CD4-positive, alpha-beta T cell treated with Interleukin-6 for 4 hours (primary cell): ENCODE data around the gene GSX1.
"Not testable (repeated sequence)": the region's sequence is repeated elsewhere in the genome, so short reads cannot be mapped to it uniquely, and the experiment has no call there.

Experiments
- DNase-seq: peaks from one replicate; pipeline ENCODE4 v3.0.0-alpha.2; 2020; ENCODE audit warnings: mixed read lengths

GSX1 gene

DNA sequence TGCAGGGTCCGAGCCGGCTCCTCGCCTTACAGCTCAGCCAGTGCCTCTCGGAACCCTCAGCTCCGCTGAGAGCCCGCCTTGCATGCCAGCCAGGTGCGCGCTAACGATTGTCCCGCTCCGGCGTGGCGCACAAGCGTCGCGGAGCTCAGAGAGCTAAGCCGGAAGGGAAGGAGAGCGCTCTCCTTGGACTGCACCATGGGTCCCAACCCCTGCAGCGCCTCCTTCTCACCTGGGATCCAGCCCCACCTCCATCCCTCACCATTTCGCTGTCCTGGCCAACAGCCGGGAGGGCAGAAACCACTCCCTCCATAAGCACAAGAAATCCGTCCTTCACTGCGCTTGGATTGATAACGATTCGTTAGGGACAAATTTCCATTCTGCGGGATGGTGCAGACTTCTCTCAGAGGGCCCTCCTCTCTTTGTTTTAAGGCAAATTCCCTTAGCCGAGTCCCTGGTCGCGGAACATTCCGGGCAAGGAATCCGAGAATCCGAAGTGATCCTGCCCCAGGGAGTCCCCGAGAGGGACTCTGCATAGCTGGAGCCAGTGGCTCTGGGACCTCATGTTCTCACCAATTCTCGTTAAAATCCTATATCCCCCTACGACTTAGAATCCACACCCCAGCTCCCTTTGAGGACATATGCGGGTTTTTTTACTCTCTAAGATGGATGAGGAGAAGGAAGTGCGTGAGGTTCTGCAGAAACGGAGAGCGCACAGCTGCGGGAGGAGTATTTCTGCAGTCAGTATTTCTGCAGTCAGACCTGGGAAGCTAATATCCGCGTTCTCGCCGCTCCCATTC is 2.8 kb downstream of the GSX1 start:
- DNase-seq = no peak

DNA sequence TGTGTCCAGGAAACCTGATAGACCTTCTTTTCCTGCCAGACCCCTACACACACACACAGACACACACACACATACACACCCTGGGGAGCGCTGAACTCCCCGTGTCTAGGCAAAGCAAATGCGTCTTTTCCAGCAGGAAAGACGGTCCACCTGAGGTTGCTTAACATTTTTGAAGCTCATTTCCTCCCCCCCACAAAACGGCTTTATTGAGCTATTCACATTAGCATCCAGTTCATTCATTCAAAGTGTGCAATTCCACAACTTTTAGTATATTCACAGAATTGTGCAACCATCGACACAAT is 3.4 kb downstream of the GSX1 start:
- no peak for DNase-seq

DNA sequence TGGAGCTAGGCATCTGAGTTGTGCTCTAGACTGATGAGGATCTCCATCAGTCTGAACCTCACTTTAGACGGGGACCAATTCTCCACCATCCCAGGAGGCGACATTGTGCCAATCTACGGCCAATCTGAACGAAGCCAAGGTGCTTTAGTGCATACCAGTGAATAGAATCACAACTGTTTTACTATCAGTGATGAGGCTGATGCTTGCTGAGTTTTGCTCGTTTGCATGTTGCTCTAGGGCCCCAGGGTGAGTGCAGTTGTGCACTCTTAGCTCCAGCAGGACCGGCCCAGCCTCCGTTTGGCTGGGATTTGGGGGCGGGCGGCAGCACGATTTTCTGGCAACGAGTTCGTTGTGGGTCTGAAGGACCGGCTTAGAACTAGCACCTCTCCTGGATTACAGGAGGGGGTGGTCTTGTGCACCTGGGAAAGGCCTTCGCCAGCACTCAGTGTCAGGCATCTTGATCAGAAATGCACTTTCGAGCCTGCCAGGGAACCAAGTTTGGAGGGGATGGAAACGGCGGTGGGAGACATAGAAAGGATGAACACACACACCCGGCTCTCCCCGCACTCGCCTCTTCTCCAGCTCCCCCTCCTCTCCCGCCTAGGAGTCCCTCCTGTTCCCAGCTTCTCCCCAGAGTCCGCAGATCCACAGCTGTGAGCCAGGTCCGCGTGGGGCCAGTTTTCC is 4.4 kb downstream of the GSX1 start:
- DNase-seq = no peak

DNA sequence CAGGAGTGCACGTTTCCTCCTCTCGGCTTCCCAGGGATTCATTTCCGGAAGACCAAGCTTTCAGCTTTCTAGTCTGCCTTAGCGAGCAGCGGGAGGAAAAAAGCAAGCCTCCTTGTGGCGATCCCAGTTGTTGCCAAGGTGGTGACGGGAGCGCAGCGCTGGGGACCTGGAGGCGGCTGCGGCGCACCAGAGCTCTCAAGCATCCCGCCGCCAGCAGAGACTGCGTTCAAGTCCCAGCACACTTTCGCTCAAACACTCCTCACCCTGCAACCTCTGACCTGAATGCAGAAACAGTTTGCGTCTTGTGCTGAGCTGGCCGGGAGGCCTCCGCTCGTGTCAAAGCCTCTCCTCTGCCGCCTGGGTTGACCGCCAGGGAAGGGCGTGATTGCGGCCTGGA is 4.9 kb downstream of the GSX1 start:
- DNase-seq = no peak

DNA sequence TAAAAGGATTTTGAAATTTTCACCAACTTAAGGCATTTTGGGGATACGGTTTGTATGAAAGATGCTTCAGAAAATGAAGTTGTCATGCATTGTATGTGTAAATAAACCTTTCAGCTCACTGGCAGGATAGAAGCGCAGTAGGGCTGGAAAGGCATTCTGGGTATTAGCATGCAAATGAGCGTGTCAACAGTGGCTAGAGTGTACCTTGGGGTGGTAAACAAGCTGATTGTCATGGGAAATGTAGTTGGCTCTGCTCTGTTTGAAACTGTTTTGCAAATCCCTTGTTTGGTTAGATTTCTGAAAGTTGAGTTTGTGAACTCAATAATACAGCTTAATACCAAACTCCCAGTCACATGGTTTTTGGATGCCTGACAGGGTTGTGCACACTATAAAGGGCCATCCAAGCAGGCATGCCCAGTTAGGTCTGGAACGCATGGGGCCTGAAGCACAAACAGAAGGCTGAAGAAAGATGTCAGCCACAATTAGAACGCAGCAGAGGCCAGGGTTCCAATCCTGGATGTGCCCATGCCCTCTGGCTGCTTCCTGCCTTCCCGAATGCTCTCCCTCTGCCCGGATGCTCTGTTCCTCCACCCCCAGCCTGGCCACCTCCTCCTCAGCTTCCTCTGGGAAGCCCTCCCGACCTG is 14.6 kb downstream of the GSX1 start:
- DNase-seq = no peak

DNA sequence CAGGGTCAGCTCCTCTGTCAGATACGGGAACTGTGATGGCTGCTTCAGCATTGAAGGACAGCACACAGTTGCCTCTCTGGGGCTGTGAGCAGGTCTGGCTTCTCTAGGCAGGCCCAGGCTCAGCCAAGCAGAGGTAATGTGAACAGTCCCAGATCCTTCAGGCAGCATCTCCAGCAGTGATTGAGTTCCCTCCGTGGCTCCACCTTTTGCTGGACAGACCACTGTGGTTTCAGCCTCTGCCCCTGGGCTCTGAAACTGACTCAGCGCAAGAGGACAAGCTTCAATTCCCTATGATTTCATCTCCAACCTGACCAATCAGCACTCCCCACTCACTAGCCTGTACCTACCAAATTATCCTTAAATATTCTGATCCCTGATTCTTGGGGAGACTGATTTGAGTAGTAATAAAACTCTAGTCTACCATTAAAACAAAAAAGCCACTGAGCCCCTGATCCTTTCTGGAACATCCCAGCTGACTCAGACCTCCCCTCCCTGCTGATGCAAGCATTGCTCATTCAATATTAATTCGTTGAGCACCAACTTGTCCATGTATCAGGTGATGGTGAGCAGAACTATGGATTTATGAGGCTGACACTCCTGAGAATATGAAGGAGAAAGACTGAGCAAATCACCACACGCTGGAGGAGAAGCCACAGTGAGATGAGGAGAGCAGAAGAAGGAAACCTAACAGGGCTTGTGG is 16.7 kb downstream of the GSX1 start:
- no peak for DNase-seq

DNA sequence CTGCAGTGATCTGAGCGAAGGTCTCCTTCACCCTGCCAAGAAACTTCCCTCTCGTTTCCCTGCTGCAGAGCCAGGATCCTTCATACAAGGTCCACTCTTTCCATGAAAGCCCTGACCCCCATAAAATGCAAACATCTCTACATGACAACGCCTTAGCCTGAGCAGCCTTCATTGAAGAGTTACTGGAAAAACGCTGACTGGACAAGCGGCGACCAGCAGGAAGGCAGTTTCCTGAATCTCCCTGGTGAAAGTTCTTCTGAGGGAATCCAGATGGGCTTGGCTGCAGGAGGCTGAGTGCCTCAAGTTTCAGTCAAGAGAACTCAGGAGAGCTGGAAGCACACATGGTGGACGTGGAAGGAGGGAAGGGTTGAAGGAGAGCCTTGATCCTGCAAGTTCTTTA is 17.7 kb downstream of the GSX1 start:
- DNase-seq = no peak

DNA sequence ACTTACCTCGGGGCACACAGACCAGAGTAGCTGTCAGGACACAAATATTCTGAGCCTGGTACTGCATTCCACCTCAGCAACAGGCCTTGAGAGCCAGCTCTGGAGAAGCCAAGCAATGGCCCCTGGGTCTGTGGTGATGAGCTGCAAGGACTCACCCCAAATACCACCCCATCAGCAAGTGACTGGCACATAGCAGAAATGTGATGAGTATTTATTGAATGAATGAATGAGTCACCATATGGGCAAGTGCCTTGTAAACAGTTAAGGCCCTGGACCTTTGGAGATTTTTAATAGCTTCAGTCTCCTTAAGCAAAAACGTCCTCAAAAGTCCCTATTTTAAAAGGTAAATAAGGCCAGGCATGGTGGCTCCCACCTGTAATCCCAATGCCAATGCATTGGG is 18.2 kb downstream of the GSX1 start:
- DNase-seq = no peak

DNA sequence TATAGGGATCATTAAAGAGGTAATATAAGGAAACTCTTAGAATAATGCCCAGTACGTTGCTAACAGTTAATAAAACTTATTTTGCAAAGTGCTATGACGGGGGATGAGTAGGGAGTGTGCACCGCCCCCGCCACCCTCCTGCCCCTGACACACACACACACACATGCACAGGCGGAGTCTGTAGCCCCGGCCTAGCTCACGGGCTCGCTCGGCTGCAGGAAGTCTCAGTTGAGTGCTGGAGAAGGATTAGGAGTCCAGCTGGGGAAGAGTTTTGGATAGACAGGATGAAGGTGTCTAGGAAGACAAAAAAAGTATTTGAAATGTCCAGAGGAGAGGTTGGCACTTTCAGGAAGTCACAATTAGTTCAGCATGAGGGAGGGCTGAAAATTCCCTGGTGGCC is 21.5 kb downstream of the GSX1 start:
- no peak for DNase-seq

DNA sequence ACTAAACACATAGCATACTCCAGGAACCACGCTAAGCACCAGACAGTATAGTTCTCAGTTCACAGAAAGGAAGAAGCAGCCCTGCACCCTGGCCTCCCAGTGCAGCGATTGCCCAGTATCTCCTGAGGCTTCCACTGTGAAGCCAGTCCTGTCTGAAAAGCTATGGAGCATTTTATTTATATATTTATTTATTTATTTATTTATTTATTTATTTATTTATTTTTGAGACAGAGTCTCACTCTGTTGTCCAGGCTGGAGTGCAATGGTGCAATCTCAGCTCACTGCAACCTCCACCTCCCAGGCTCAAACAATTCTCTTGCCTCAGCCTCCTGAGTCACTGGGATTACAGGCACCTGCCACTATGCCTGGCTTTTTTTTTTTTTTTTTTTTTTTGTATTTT is 25.5 kb downstream of the GSX1 start:
- not testable (repeated sequence) for DNase-seq

DNA sequence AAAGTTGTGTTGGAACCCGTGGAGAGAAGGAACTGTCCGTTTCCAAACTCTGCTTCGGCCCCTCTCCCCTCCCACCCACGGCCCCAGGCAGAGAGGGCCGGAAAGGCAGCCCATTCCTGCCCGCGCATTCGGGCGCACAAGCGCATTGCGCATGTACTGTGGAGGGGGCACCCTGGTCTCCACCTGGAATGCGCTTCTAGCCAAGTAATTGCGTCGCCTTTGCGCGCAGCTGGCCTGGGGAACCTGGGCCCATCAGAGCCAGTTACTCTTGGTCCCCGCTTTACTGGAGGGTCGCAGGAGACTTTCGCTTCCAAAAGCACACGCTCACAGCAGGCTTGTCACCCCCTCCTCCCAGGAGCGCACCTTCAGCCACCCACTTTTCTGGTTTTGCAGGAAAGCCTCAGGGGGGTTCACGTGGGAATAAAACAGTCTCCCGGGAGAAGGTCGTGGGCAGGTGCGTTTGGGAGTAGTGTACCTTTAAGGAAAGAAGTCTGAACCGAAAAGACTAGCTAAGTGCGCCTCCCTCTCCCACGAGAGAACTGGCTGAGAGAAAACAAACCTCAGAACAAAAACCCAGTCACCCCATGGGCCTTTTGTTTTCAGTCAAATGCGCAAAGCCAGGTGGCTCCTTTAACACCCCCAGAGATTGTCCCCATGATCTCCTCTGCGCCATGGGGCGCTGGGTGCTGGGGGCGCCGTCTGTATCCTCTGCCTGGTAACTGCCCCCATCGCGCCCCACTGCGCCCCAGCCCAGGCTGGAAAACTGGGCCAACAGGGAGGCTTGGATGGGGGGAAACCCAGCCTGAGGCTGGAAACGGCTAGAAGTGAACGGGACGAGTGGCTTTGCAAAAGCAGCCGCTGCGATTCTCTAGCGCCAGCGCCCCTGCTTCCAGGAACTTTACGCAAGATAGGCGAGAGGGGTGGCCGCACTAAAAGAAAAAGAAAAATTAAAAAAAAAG is 28.5 kb downstream of the GSX1 start:
- no peak for DNase-seq

DNA sequence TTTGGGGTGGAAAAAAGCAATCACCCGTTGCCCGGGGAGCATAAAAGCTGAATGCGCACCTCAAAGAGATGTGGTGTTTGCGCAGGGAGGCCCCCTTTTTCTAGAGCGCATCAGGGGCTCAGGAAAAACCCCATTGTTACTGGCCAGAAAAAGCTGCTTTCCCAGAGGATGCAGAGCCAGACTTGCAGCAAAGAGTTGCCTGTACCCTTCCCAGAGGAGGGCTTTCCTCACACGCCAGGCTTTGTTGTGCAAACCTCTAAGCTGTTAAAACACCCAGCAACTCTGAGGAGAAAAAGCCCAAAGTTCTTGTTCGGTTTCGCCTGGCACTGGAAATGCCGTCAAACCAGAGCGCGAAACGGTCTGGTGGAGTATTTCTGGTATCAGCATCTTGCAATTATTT is 29.3 kb downstream of the GSX1 start:
- no peak for DNase-seq

DNA sequence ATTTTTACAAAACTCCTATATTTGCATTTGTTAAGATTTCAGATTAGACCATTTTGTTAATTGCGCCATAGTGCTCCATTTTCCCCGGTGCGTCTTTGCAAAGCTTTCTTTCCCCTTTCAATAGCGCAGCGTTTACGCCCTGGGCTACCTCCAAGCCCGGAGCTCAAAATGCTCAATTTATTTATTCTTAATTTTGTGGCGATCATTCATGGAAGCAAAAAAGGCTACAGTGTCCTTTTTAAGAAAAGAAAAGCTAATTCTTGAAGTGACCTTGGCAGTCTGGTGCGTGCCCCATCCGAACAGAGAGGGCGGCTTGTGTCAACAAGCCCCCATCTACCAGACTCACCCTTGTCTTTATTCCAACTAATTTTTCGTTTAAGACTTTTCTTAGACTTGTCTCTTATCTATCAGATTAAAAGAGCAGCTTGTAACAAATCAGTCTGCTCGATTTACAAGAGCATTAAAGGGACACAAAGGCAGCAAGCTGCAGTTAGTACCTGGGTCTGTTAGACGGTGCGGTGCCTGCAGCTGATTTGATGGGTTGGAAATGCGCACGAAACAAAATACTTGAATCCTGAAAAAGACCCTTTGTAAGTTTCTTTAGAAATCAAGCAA is 30.1 kb downstream of the GSX1 start:
- DNase-seq = no peak

DNA sequence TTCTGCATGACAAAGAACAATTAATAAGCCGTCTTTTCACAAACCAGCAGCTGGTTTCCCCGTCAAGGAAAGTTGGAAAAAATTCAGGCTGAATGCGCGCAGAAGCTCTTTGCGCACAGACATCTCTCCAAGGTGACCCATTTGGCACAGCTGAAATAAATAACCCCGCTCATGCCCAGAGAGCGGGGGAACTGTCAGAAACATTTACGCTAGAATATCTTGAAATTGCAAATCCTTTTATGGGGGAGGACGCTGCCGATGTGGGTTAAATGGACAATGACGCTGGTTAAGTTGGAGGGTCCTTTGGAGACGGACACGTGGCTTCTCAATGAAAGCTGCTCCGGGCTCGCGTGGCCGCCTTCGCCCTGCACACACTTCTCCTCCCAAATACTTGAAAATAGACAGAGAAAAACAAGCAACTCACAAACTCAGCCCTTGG is 30.6 kb downstream of the GSX1 start:
- DNase-seq = no peak

DNA sequence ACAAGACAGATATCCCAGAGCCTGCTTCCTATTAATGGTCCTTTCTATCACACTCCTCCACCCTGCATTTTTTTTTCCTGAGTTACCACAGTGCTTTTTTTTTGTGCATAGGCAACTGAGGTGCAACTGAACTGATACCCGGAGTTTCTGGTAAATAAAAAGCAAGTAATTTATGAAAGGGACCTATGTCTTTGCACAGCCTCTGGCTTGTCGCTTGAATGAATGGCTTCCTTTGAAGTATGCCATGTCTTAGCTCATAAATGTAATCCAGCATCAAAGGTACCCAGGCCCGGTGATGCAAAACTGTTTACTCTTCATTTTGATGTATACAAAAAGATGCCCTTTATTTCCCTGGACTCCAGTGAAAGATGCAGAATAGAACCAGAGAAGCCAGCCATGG is 31.8 kb downstream of the GSX1 start:
- DNase-seq = no peak

DNA sequence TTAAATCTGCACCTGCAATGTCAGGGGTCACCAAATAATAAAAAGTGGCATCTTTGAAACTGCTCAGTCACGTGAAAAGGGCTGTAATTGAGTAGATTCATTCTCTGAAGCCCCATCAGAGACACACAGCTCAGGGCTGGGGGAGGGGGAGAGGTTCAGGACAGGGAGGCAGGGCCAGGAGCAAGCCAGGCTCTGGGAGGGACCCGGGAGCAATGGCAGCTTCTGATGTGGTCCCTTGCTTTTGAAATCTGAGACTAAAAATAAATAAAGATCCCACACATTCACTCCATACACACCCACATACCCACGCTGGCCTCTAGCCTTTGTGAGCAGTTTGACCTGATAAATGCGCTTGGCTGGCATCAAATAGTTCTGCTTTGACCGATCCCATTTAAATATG is 32.8 kb downstream of the GSX1 start:
- no peak for DNase-seq

DNA sequence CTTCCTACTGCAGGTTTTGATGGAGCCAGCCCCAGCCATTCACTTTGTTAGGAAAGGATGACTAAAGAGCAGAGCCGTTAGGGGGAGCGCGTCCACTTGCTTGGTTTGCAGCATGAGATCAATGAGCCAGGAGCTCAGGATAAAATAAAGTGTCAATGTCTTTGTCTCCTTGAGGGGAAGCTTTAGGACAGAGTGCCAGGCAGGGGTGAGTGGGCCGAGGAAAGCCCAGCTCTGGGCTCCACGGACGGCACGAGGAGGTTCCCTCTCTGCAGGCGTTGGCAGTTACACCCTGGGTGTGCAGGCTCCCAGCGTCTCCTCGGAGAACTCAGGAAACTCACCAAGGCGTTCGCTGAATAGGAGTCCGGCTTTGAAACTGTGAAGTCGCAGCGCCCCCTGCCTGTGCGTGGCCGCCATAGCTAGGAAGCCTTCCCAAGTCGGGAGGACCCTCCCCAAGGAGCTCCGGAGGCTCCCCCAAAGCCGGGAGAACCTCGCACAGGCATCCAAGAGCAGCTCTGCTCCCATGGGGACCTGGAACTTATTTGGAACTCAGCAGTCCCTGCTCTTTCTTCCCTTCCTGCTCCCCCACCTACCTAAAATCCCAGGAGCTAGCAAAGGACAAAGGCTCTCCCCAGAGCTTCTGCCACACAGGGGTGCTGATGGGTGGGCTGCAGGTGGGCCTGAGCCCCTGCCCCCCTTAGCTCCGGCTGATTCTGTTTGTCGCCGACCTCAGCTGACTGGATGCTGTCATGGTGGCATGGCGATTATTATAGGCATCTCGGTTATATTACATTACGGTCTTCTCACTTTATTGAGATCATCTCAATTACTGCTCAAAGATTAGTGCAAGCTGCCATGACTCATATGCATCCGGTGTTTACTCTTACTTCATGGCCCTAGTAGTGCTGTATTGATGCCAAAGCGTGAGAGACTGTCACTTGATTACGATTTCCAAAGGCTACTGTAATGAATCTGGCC is 34.4 kb downstream of the GSX1 start:
- peak; percentile 69 for DNase-seq

DNA sequence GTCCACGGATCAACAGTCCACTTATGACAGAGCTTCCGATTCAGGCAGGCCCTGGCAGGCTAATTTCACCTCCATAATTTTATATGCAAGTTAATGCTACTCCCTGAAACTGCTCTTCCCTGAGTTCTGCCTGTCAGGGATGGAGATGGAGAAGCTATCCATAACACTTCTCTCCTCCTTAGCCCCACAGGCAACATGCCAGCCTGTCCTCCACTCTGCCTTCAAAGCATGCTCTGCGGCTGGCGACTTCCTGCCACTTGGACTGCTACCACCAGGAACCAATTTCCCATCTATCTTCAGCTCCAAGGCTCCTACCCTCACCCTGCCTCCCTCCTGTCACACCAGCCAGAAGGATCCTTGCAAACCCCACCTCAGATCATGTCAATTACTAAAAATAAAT is 35.4 kb downstream of the GSX1 start:
- no peak for DNase-seq

DNA sequence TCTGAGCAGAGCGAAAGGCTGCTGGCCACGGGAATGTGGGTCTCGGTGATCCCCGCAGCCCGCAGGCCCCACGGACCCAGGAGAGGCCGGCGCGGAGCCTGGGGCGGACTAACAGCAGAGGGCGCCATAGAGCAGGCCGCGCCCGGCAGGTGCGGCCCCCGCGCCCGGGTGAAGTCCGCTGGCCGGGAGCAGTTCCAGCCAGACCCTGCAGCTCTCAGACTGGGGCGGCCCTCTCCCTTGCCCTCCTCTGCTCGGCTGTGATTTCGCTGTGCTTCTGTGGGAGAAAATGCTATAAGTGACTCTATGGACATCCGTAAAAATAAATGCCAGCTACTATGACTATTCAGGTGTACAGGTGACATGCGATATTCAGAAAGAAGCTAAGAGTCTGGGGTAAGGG is 37.7 kb downstream of the GSX1 start:
- peak; percentile 63 for DNase-seq

DNA sequence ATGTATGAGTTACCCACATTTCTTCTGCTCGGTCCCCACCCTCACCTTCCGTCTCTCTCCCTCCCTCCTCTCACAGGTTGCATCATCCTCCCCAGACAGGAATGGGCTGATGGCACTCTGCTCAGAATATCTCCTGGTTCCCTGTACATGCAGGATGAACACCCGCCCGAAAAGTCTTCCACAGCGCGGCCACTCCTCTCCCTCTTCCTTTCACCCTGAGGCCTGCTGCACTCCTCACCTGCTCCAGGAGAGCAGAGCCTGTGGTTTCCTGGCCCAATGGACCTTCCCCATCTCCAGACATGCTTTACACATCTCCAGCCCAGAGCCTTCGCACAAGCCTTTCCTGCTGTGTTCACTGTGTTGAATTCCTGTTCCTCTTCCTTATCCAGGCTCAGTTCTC is 40.9 kb downstream of the GSX1 start:
- DNase-seq = no peak

DNA sequence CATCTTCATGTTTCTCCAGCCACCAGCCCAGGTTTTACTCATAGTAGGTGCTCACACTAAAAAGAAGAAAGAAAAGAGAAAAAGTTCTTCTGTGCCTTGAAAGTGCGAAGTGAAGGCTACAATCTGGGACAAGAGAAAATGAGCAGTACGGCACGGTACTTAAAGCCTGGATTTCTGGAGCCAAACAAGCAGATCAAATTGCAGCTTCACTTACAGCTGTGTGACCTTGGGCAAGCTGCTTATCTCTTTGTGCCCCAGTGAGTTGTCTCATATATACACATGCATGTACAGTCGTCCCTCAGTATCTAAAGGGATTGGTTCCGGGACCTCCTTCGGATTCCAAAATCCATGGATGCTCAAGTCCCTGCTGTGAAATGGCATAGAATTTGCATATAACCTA is 41.8 kb downstream of the GSX1 start:
- no peak for DNase-seq
